Stimulated activated memory B cell treated with anti-CD40 and anti-IgM and Interleukin-4, amounts not matched to agents 10 μg/mL and 1 μg/mL and 100 μg/mL, for 72 hours (primary cell): ENCODE results near the gene GRID2IP.
"Not testable (repeated sequence)": the region's sequence is repeated elsewhere in the genome, so short reads cannot be mapped to it uniquely, and the experiment has no call there.

Experiments
- ATAC-seq: fragments of 150-1000 bp; cut with Tn5 transposase; 2 replicates; pipeline ENCODE4 v1.10.0; 2021
- H3K27ac Mint-ChIP-seq: one replicate; pipeline ENCODE4 v1.8.0; 2022; ENCODE audit warnings: mild to moderate bottlenecking, mixed read lengths
- H3K27me3 Mint-ChIP-seq: one replicate; pipeline ENCODE4 v1.8.0; 2022; ENCODE audit warnings: mixed read lengths
- H3K36me3 Mint-ChIP-seq: one replicate; pipeline ENCODE4 v1.8.0; 2022; ENCODE audit warnings: mixed read lengths
- H3K4me1 Mint-ChIP-seq: one replicate; pipeline ENCODE4 v1.8.0; 2022; ENCODE audit warnings: mixed read lengths
- H3K4me3 Mint-ChIP-seq: one replicate; pipeline ENCODE4 v1.8.0; 2022; ENCODE audit warnings: mild to moderate bottlenecking, moderate library complexity, mixed read lengths
- H3K9me3 Mint-ChIP-seq: one replicate; pipeline ENCODE4 v1.8.0; 2022; ENCODE audit warnings: mixed read lengths

Gene GRID2IP

GRCh38 chr7:6491194-6491593, 60.1 kb downstream of the GRID2IP start:
- ATAC-seq, result no peak
- Mint-ChIP-seq H3K27ac (no peak overlapping the region), H3K4me1 (no peaks in the 10 kb centered on the region), H3K27me3 (peaks cover 17% of the 10 kb centered on the region), H3K4me3 (no peak overlapping the region), H3K9me3 (no peaks in the 10 kb centered on the region), H3K36me3 (no peaks in the 10 kb centered on the region)

- ATAC-seq, result no peak
- Mint-ChIP-seq H3K27me3 (peaks cover 17% of the 10 kb centered on the region), H3K27ac (no peak overlapping the region), H3K4me3 (no peak overlapping the region), H3K4me1 (peaks cover 3% of the 10 kb centered on the region), H3K9me3 (no peaks in the 10 kb centered on the region), H3K36me3 (no peaks in the 10 kb centered on the region)
Measured at GRCh38 chr7:6489612-6490011, 61.6 kb downstream of the GRID2IP start.

GRCh38 chr7:6487184-6487545, 64.1 kb downstream of the GRID2IP start:
- Mint-ChIP-seq H3K9me3 (no peaks in the 10 kb centered on the region), H3K4me3 (no peak overlapping the region), H3K4me1 (peaks cover 18% of the 10 kb centered on the region), H3K27me3 (peaks cover 10% of the 10 kb centered on the region), H3K27ac (no peak overlapping the region), H3K36me3 (no peaks in the 10 kb centered on the region)
- ATAC-seq, result no peak

- Mint-ChIP-seq H3K36me3 (no peaks in the 10 kb centered on the region), H3K4me1 (peaks cover 21% of the 10 kb centered on the region), H3K4me3 (no peak overlapping the region), H3K9me3 (no peaks in the 10 kb centered on the region), H3K27me3 (peaks cover 9% of the 10 kb centered on the region), H3K27ac (no peak overlapping the region)
- no peak for ATAC-seq
Measured at GRCh38 chr7:6486438-6487183, 64.7 kb downstream of the GRID2IP start.

GRCh38 chr7:6482743-6483119, 68.5 kb downstream of the GRID2IP start:
- no peaks in the 10 kb centered on the region for H3K36me3 Mint-ChIP-seq
- H3K4me1 Mint-ChIP-seq, result peaks cover 58% of the 10 kb centered on the region
- H3K27ac Mint-ChIP-seq, result peak overlapping the region; percentile 84

GRCh38 chr7:6482307-6482706, 69.0 kb downstream of the GRID2IP start:
- Mint-ChIP-seq H3K27ac (no peak overlapping the region), H3K4me1 (peaks cover 62% of the 10 kb centered on the region), H3K9me3 (no peaks in the 10 kb centered on the region), H3K36me3 (no peaks in the 10 kb centered on the region), H3K27me3 (no peaks in the 10 kb centered on the region), H3K4me3 (peak overlapping the region; percentile 91)
- ATAC-seq, result no peak

More at GRCh38 chr7:6482743-6483119, 68.5 kb downstream of the GRID2IP start:
- no peaks in the 10 kb centered on the region for H3K9me3 Mint-ChIP-seq
- H3K4me3 Mint-ChIP-seq, result peak overlapping the region; percentile 91
- ATAC-seq, result no peak
- H3K27me3 Mint-ChIP-seq, result no peaks in the 10 kb centered on the region

- ATAC-seq, result no peak
- no peak overlapping the region for H3K4me3 Mint-ChIP-seq
- no peak overlapping the region for H3K27ac Mint-ChIP-seq
- H3K9me3 Mint-ChIP-seq, result no peaks in the 10 kb centered on the region
- H3K27me3 Mint-ChIP-seq, result no peaks in the 10 kb centered on the region
- H3K4me1 Mint-ChIP-seq, result peaks cover 71% of the 10 kb centered on the region
- H3K36me3 Mint-ChIP-seq, result no peaks in the 10 kb centered on the region
Measured at GRCh38 chr7:6481445-6481844, 69.8 kb downstream of the GRID2IP start.

GRCh38 chr7:6480323-6480660, 71.0 kb downstream of the GRID2IP start:
- H3K9me3 Mint-ChIP-seq, result no peaks in the 10 kb centered on the region
- H3K36me3 Mint-ChIP-seq, result no peaks in the 10 kb centered on the region
- peaks cover 80% of the 10 kb centered on the region for H3K4me1 Mint-ChIP-seq
- H3K4me3 Mint-ChIP-seq, result no peak overlapping the region
- no peaks in the 10 kb centered on the region for H3K27me3 Mint-ChIP-seq
- no peak for ATAC-seq
- H3K27ac Mint-ChIP-seq, result peak overlapping the region; percentile 35

- H3K27me3 Mint-ChIP-seq, result no peaks in the 10 kb centered on the region
- ATAC-seq, result no peak
- no peaks in the 10 kb centered on the region for H3K36me3 Mint-ChIP-seq
- no peaks in the 10 kb centered on the region for H3K9me3 Mint-ChIP-seq
- no peak overlapping the region for H3K4me3 Mint-ChIP-seq
- H3K27ac Mint-ChIP-seq, result peak overlapping the region; percentile 10
- peaks cover 82% of the 10 kb centered on the region for H3K4me1 Mint-ChIP-seq
Measured at GRCh38 chr7:6479067-6479466, 72.2 kb downstream of the GRID2IP start.

- Mint-ChIP-seq H3K36me3 (no peaks in the 10 kb centered on the region), H3K9me3 (no peaks in the 10 kb centered on the region), H3K4me1 (peaks cover 84% of the 10 kb centered on the region), H3K4me3 (no peak overlapping the region), H3K27ac (no peak overlapping the region), H3K27me3 (no peaks in the 10 kb centered on the region)
- no peak for ATAC-seq
Measured at GRCh38 chr7:6478186-6478585, 73.1 kb downstream of the GRID2IP start.

GRCh38 chr7:6477318-6477660, 74.0 kb downstream of the GRID2IP start:
- H3K27ac Mint-ChIP-seq, result no peak overlapping the region
- peaks cover 75% of the 10 kb centered on the region for H3K4me1 Mint-ChIP-seq
- no peaks in the 10 kb centered on the region for H3K36me3 Mint-ChIP-seq
- ATAC-seq, result no peak
- no peaks in the 10 kb centered on the region for H3K9me3 Mint-ChIP-seq
- no peak overlapping the region for H3K4me3 Mint-ChIP-seq
- H3K27me3 Mint-ChIP-seq, result no peaks in the 10 kb centered on the region

- Mint-ChIP-seq H3K4me3 (no peak overlapping the region), H3K27ac (no peak overlapping the region), H3K36me3 (no peaks in the 10 kb centered on the region), H3K4me1 (peaks cover 71% of the 10 kb centered on the region), H3K27me3 (no peaks in the 10 kb centered on the region), H3K9me3 (no peaks in the 10 kb centered on the region)
- no peak for ATAC-seq
Measured at GRCh38 chr7:6476596-6477317, 74.5 kb downstream of the GRID2IP start.

- peaks cover 61% of the 10 kb centered on the region for H3K4me1 Mint-ChIP-seq
- H3K27me3 Mint-ChIP-seq, result no peaks in the 10 kb centered on the region
- no peak for ATAC-seq
- H3K4me3 Mint-ChIP-seq, result no peak overlapping the region
- no peaks in the 10 kb centered on the region for H3K36me3 Mint-ChIP-seq
- H3K27ac Mint-ChIP-seq, result no peak overlapping the region
- H3K9me3 Mint-ChIP-seq, result no peaks in the 10 kb centered on the region
Measured at GRCh38 chr7:6475433-6476186, 75.7 kb downstream of the GRID2IP start.

- peaks cover 8% of the 10 kb centered on the region for H3K4me1 Mint-ChIP-seq
- H3K27ac Mint-ChIP-seq, result no peak overlapping the region
- H3K27me3 Mint-ChIP-seq, result no peaks in the 10 kb centered on the region
- ATAC-seq, result no peak
- no peaks in the 10 kb centered on the region for H3K9me3 Mint-ChIP-seq
- no peak overlapping the region for H3K4me3 Mint-ChIP-seq
- peaks cover 65% of the 10 kb centered on the region for H3K36me3 Mint-ChIP-seq
Measured at GRCh38 chr7:6465862-6466261, 85.4 kb downstream of the GRID2IP start.

GRCh38 chr7:6463609-6464008, 87.7 kb downstream of the GRID2IP start:
- not testable (repeated sequence) for H3K9me3 Mint-ChIP-seq, H3K4me1 Mint-ChIP-seq, H3K27me3 Mint-ChIP-seq, ATAC-seq, H3K4me3 Mint-ChIP-seq, H3K27ac Mint-ChIP-seq
- H3K36me3 Mint-ChIP-seq, result peaks cover 50% of the 10 kb centered on the region
